HG02798 (cell line): ENCODE measurements around the gene FOXO6.

Experiments
- ATAC-seq: cut with Tn5 transposase; IDR thresholded peaks from one replicate; pipeline ENCODE4 v1.9.1; 2021; ENCODE audit warnings: mild to moderate bottlenecking; ENCODE audit not compliant: unreplicated experiment, poor library complexity

Gene FOXO6

DNA sequence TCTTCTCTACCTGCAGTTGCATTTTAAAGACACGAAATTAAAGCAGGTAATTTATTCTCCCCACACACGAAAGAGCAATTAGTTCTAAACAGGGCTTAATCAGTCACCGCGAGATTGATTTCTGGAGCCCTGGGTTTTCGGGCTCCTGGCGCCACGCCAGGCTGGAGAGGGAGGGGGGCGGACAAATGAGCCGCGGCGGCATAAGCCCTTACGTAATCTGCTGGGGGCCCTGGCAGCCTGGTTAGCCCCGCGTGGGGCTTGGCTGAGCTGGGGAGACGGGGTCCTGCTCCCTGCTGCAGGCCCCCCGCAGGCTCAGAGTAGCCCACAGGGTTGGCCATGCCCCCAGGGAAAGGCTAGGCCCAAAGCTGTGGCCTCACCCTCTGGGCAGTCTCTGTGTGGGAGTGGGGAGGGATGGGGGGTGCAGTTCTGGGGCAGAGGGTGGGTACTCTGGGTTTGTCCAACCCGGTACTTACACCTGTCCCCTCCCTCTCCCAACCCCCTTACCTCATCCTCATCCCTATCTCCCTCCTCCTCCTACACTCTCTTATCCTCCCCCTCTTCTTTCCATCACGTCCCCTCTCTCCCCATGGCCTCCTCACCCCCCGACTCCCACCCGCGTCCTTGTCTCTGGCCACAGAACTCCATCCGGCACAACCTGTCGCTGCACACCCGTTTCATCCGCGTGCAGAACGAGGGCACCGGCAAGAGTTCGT lies 19.9 kb downstream of the FOXO6 start:
- ATAC-seq, result no peak

DNA sequence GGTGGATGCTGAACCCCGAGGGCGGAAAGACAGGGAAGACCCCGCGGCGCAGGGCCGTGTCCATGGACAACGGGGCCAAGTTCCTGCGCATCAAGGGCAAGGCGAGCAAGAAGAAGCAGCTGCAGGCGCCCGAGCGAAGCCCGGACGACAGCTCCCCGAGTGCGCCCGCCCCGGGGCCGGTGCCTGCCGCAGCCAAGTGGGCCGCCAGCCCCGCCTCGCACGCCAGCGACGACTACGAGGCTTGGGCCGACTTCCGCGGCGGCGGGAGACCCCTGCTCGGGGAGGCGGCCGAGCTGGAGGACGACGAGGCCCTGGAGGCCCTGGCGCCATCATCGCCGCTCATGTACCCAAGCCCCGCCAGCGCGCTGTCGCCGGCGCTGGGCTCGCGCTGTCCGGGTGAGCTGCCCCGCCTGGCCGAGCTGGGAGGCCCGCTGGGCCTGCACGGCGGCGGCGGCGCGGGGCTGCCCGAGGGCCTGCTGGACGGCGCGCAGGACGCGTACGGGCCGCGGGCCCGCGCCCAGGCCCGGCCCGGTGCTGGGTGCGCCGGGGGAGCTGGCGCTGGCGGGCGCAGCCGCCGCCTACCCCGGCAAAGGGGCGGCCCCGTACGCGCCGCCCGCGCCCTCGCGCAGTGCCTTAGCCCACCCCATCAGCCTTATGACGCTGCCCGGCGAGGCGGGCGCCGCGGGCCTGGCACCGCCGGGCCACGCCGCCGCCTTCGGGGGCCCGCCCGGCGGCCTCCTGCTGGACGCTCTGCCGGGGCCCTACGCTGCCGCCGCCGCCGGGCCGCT lies 20.7 kb downstream of the FOXO6 start:
- no peak for ATAC-seq

DNA sequence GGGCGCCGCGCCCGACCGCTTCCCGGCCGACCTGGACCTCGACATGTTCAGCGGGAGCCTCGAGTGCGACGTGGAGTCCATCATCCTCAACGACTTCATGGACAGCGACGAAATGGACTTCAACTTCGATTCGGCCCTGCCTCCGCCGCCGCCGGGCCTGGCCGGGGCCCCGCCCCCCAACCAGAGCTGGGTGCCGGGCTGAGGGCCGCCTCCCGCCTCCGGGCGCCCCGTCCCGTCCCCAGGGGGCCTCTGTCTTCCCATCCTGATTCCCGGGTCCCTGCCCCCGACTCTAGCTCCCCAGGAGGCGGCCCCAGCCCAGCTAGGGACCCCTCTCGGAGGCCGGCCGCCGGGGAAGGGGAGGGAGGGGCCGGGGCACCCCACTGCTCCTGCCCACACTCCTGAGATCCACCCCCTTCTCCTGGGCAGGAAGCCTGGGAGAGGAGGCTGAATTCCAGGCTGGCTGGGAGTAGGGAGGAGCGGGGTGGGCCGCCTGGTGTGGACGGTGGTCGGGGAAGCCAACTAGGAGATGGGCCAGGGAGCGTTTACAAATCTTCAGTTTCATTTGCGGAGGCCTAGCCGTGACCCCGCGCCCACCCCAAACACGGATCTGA lies 21.4 kb downstream of the FOXO6 start:
- no peak for ATAC-seq

DNA sequence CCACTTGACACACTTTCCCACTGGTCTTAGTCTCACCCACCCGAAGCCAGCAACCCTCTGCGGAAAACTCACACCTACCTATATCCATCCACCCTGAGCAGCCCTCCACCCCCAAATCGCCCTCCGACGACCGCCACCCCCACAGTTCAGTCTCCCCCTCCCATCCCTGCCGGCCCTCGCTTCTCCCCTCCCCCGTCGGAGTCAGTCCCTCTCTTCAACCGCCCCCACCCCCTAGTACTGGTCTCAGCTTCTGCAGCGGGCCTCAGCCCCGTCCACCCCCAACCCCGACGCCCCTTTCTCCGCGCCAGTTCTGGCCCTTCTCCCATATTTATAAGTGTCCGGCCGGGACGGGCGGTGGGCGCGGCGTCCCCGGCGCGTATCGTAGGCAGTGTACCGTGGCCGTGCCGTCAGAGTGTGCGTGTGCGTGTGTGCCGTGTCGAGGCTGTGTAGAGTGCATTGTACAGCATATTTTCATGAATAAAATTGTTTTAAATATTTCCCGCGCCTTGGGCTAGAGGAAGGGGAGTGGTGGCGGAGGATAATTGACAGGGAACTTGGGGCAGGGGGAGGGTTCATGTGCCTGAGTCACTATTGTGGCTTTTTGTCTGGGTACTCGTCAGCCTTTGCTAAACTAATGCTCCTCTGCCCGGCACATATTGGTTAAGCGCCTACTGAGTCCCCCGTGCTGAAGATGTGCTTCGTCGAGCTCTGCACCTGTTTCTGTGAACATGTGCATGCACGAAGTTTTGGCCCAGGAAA lies 22.0 kb downstream of the FOXO6 start:
- ATAC-seq, result no peak

DNA sequence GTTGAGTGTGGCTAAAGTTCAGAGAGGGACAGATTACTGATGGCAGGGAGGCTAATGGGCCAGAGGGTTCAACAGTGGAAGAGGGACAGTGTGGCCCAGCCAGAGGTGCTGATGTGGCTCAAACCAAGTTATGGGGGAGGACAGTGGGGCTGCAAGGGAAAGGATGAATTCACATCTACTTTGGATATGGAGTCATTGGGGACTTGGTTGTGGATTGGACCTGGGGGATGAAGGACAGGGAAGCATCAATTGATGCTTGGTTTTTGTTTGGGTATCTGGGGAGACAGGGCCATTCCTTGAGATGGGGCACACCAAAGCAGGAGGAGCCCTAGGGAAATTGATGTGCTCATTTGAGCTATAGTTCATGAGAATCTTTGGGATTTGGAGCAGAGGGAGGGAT lies 23.3 kb downstream of the FOXO6 start:
- ATAC-seq, result no peak

DNA sequence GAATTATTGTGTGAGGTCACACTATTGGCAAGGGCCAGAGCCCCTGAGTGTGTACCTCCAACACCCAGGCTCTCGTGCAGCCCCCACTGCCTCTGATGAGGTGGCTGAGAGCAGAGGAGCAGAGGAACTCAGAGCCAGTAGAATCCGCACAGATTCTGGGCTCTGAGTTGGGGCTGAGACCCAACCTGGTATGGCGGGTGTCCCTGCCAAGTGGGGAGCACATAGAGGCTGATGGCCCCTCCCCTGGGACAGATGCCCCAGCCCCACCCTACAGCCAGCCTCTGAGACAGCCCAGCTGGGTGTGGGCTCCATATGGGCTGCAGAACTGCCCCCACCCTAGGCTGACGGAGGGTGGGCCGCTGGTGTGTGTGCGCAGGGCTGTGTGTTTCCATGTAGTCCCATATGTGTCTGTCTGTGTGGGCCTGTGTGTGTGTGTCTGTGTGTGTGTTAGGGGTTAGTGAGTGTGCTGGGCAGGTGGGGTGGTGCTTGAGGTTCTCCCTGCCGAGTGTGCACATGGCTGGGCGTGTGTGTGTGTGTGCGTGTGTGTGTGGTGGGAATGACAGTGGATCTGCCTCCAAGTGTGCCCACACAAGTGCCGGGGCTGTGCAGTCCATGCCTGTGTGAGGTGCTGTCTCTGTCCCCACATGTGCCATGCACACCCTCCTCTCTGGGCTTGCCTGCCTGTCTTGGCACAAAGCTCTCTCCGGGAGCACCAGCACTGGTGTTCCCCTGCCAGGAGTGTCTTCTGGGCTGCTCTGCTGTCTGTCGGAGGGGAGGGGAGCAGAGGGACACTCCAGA lies 24.4 kb downstream of the FOXO6 start:
- no peak for ATAC-seq

DNA sequence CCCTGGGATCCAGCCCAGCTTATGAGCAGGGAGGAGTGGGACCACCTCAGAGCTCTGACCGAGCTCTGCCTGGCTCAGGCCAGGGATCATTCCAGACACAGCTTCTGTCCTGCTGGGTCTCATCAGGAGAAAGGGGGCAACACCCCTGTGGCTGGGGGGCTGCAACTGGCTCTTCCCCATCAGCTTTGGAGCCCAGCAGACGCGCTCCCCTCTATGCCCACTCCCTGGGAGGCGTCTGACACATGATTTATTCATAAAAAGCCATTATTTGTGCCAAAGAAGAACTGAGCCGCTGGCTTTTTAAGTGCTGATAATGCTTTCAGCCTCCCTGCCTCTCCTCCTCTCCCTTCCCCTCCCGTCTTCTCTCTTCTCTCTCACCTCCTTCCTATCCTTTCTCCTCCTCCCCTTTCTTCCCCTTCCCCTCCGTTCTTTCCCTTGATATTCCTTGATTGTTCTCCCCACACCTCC lies 25.0 kb downstream of the FOXO6 start:
- no peak for ATAC-seq

DNA sequence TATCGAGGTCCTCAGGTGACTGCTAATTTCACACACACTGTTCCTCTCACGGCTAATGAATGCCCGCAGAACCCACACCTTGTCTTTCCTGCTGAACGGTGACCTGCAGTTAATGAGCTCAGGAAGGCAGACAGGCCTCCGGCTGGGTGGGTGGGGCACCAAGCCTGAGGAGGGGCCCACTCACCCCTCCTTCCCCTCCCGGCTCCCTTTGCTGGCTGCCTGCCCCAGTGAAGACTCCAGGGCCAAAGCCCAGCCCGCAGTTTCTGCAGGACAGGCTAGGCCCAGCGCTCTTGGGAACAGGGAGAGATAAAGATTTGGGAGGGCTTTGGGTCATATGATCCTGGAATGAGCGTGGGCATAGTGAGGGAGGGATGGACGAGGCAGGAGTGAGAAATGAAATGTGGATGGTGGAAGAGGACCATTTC lies 26.4 kb downstream of the FOXO6 start:
- no peak for ATAC-seq

DNA sequence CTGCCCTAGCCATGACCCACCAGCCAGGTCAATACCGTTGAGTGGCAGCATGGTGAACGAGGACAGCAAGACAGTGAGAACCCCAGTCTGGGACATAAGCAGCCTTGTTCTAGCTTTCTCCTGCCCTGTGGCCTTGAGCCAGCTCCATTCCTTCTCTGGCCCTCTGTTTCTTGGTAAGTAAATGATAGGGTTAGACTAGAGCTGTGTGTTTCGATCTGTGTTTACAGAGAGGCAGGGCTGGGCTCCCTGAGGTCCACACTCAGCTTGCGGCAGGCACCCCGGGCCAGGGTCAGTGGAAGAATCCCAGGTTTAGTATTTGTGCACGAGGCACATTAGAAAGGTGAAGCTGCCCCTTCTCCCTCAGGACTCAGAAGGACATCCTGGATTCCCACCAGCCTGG lies 27.3 kb downstream of the FOXO6 start:
- ATAC-seq, result no peak

DNA sequence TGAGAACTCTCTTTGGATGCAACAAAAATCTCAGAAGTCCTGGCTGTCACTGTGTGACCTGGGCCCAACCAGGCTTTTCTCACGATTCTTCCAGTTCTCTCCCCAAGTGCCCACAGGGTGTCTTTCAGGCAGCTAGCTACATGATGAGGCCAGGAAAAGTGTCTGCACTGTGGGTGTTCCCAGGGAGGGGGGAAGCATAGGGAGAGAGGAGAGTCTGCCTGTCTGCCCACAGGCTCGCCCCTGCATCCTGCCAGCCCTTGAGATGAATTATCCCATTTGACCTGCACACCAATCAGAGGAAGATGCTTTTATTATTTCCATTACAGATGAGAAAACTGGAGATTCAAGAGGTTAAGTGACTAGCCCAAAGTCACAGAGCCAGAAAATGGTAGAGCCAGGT lies 27.8 kb downstream of the FOXO6 start:
- no peak for ATAC-seq

DNA sequence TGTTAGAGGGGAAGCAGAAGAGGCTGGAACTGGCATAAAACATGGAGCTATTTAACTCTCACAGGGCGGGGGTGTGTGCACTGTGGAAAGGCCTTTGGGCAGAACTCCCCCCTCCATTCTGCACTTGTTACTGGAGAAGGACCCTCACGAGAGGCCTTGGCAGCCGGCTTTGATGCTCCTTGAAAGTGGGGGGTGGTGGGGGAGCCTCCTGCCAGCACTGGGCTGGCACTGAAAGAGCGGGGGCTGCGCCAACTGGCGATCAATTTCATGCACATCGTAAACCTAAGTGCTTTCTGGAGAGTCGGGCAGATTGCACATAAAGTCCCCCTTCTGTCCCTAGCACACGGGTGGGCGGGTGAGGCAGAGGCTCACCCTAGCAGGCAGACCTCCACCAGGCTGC lies 28.9 kb downstream of the FOXO6 start:
- no peak for ATAC-seq

DNA sequence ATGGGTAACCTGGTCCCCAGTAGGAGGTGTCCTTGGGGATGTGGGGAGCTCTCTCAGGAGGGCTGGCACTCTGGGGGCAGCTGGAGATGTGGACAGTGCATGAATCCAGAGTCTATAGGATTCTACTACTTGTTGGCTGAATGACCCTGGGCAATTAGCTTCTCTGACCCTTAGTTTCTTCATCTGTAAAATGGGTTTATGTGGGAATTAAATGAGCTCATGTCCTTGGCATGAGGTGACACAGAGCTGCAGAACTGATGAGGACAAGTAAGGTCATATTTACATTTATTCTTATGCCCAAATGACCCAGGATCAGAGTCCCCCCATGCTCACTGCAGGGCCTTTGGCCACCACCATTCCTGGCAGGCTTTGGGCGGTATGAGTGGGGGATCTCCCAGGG lies 29.3 kb downstream of the FOXO6 start:
- ATAC-seq, result no peak

DNA sequence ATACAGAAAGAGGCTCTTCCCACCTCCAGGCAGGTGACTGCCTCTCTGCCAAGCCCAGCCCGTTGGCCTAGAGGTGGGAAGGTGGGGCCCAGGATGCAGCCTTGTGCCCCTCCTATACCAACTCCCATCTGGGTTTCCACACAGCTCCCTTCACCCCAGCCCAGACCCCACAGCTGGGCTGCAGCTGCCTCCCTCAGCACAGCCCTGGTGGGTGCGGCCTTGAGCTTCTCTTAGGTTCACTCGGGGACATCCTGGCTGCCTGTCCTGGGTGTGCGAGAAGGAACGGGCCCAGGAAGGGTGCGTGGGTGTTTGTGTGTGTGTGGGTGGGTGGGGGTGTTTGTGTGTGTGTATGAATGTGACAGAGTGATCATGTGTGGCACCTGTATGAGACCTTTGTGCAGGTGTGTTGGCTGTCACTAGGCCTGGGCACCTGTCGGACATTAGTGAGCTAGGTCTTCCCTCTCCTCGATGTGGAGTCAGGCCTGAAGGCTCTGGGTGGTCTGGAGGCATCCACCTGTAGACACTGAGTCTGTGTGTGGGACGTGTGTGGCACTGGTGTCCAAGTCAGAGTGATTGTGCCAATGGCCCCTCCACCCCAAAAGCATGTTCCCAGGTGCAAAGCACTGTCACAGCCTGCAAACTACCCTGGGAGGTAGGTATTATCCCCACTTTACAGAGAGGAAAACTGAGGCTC lies 30.7 kb downstream of the FOXO6 start:
- ATAC-seq, result no peak

DNA sequence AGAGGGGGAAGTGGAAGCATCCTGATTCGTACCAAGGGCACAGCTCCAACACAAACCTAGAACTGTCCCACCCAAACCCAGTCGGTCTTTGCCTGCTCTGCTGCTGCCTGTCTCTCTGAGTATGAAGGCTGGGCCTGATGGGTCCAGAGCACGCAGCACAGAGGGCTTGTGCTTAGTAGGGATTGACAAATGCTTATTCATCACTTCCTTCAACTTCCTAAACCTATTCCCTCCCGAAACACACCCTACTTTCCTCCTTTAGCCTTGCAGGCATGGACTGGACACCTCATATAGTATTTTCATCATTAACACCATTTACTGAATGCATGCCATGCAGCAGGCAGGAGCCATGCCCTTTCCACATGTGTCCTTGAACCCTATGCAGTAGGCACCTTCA lies 31.3 kb downstream of the FOXO6 start:
- ATAC-seq, result no peak

DNA sequence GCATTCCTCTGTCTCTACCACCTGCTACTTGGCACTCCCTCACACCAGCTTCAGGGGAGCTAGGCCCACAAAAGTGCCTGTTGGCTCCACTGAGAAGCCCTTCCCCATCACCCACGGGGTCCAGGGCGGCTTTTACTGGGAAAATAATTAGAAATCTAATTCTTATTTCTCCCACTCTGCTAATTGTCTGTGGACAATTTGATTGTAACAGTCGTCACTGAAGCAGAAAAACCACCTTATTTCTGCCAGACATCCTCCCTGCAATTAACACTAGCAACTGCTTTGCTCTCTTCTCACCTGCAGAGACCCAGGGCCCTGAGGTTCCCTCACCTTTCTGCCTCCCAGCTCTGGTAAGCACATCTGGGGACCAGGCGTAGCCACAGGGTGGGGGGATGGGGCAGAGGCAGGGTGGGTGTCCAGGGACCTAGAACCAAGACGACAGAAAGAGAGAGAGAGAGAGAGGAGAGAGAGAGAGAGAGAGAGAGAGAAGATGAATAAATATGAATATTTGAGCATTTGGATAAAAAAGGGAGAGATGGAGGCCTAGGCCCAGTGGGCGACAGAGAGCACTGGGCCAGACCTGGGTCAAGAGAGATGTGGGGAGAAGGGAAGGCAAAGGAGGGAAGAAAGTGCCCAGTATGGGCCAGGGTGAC lies 32.6 kb downstream of the FOXO6 start:
- ATAC-seq, result no peak

DNA sequence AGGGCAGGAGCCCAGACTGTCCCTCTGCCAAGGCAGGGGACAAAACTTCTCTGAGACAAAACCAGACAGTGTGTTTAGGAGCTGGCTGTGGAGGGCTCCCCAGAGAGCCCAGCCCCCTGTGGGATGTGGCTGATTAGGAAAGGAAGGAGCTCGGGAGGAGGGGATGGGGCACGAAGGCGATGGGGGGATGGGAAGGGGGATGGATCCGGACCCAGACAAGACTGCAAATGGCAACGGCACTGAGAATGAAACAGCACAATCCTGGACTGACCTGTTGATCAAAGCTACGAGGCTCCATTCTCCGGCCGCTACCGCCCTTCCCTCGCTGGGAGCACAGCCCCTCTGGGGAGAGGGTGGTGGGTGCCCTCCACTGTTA lies 33.1 kb downstream of the FOXO6 start:
- no peak for ATAC-seq

DNA sequence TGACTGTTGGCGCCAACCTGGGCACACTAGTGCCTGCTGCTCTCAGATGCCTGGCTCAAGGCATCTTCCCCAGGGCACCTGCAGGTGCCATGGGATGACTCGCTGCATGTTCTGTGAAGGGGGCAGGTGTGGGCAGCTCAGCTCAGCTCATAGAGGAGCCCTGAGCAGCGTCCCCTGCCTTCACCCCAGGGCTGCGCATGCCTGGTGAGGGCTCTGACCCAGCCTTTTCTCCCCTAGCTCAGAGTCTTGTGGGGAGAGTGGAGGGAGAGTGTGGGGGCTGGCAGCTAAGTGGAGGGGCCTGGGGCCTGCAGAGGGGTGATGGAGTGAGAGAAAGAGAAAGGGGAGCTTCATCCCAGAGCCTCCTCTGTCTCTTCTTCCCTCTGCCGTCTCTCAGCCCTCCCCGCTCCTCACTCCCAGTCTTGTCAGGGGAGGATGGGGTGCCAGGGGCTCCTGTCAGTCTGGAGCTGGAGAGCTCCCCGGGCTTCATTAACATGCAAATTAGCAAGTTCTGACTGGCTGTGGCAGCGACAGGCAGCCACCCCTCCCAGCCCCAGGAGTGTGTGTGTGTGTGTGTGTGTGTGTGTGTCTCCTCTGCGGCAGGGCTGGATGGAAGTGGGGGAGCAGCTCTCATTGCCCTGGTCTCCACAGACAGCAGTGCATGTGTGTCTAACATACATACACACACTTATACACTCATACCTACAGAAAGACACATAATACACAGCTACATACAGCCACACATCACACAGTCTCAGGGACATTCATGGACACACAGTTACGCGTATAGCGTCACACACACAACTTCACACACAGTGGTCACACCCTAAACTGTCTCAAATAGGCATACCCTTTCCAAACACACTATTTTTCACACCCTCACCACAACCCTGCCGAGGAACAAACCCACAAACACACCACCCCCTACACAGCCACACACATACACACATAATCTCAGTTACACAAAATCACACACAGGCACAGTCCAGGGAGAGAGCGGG lies 34.0 kb downstream of the FOXO6 start:
- ATAC-seq, result no peak

DNA sequence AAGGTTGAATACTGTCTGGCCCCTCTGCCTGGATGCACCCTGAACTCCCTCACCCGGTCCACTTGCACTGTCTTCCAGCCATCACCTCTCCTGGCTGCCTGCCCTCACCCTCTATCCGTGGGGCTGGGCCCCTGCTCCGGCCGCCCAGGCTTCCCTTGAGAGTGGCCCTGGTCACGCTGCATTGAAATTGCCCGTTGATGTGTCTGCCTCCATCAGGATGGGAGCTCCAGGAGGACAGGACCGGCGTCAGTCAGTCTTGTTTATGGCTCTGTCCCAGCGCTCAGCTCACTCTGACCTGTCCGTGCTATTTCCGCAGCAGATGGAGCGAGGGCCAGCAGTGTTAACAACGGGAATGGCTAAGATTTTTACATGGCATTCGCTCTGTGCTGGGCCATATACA lies 34.9 kb downstream of the FOXO6 start:
- no peak for ATAC-seq
